SK-N-MC (cell line): ENCODE results near the gene NBPF12.
"Not testable (repeated sequence)": the region's sequence is repeated elsewhere in the genome, so short reads cannot be mapped to it uniquely, and the experiment has no call there.

Experiments
- EZH2 ChIP-seq: fragments of 200-600 bp; sonication (generic); IDR thresholded peaks from one replicate; pipeline ENCODE4 v1.6.1; 2017; ENCODE audit warnings: antibody characterized with exemption
- POLR2AphosphoS5 ChIP-seq: IDR thresholded peaks from 2 replicates; pipeline ENCODE4 v1.6.1; 2012; ENCODE audit warnings: mild to moderate bottlenecking, low read depth, low read length, borderline replicate concordance

- TF ChIP-seq EZH2, POLR2AphosphoS5: not testable (repeated sequence)
These were observed 5.3 kb downstream of the NBPF12 start for GRCh38 chr1:146943342-146943886.
